HG03025 (cell line): ENCODE data around the gene PRDM13.
A peak's percentile ranks its signal among the peaks of the same experiment; 100 is the strongest.
"Not testable (repeated sequence)": the region's sequence is repeated elsewhere in the genome, so short reads cannot be mapped to it uniquely, and the experiment has no call there.

Experiments
- ATAC-seq: cut with Tn5 transposase; IDR thresholded peaks from one replicate; pipeline ENCODE4 v1.9.1; 2021; ENCODE audit warnings: mild to moderate bottlenecking, moderate library complexity; ENCODE audit not compliant: unreplicated experiment, low FRiP score

PRDM13 gene

GRCh38 chr6:99606656-99607415 is at the start of gene PRDM13:
TSS of gene PRDM13 (plus strand) at chr6:99606833. CDS start at chr6:99607035, 202 bp downstream.
- no peak for ATAC-seq

GRCh38 chr6:99559057-99559456 is 47.6 kb upstream of the PRDM13 start:
- ATAC-seq = no peak

GRCh38 chr6:99560668-99561067 is 46.0 kb upstream of the PRDM13 start:
- no peak for ATAC-seq

DNA sequence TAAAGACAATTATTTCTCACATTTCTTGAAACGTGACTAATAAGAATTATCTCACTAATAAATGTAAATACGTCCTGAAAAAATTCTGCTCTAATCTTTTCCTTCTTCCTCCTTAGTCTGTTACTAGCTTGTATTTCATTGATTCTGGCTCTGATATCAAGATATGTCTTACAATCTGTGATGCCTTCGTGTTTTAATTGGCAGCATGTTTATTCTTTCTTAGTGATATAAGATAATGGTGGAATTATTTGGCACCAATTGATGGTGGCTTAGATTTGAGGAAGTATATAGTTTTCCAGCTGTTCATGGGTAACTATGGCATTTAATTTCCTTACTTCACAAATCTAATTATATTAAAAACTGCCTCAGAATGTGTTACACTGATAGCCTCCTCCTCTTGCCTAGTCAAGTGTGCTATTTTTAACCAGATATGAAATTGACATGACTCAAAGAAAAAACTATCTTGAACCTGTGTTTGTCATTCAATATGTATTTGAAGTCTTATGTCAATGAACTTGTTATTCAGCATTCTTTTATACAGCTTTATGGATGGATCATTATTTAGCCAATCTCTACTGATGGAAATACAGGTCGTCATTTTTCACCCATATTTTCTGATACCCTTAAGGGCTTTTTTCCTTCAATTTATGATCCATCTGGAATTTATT is 43.4 kb upstream of the PRDM13 start:
- ATAC-seq = no peak

DNA sequence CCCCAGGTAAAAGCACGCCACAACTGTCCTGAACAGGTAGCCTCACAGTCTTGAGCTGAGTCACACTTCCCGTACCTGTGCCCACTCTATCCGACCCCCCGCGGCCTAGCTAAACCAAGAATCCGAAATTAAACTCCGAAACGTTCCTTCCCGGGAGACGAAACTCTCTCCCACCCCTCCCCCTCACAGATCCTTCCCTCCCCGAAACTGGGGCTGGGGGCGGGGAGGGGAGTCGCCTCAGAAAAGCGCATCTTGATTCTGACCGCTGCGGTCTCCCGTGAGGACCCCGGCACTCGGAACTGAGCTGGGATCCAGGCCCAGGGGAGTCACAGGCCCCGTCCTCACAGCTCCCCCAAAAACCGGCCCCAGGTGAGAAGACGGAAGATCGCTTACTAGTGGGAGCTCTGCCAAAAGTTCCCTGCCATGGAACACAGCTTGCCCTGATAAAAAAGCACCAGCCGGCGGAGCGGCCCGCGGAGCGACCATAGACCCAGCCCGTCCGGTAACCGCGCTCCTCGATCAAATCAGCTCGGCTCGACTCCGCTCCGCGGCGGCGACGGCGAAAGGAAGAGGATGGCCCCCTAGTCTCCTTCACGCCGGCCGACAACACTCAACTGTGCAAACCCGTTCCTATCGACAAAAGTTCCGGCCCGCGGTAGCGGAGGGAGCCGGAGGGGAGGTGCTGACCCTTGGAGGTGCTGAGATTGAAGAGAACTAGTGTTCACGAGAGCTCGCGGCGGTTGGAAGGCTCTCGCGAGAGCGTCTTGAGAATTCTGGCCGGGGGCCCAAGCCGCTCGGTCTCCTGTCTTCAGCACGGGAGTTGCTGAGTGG is 38.3 kb upstream of the PRDM13 start, which contains the start of gene CCNC:
TSS of gene CCNC (minus strand) at position 558 of the 831 bp plus-strand sequence. CDS start at position 425, 133 bp downstream.
- peak; percentile 97 for ATAC-seq

DNA sequence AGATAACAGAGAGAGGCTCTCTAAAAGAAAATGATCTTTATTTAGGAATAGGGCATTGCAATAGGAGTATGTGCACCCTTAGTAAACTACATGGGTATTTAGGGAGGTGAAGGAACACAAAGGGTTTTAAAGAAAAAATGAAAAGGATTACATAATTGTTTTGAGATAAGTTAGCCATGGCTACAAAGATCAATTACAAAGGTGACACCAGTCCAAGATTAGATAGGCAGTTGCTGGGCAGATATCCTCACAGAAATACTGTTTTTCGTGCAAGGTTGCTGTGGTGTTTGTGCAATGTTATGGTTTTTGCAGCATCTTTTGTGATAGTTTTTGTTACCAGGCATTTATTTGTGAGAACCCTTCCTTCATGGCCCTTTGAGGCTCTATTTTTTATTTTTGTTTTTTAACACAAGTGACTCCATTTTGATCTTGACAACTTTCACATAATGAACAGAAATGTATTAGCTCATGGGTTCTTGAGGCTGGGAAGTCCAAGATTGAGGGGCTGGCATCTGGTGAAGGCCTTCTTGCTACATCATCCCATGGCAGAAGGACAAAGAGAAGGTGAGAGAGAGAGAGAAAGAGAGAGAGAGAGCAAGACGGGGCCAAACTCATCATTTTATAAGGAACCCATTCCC is 32.5 kb upstream of the PRDM13 start:
- ATAC-seq = no peak

GRCh38 chr6:99575544-99576227 is 30.9 kb upstream of the PRDM13 start:
- ATAC-seq = no peak

DNA sequence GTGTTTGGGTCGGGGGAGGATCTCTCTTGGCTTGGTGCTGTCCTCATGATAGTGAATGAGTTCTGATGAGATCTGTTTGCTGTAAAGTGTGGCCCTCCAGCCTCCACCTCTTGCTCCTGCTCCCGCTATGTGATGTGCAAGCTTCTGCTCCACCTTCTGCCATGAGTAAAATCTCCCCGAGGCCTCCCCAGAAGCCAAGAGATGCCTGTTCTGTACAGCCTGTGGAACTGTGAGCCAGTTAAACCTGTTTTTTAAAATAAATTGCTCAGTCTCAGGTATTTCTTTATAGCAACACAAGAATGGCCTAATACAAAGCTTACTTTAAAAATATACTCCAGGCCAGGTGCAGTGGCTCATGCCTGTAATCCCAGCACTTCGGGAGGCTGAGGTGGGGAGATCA is 26.9 kb upstream of the PRDM13 start:
- no peak for ATAC-seq

DNA sequence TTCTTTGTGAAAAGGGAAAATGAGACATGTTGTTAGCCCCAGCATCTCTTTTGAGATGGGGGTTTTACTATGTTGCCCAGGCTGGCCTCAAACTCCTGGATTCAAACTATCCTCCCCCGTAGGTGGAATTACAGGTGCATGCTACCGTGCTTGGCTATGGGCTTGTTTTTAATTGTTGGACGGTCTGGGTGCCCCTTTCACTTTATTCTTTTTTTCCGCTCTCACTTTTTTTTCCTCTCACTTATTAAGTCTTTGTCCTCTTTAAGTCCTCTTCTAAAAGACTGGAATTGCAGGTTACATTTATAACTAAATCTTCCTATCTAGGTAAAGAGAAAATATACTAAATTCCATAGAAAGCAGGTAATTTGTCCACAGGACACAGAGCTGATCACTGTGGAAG is 18.8 kb upstream of the PRDM13 start:
- ATAC-seq = no peak

DNA sequence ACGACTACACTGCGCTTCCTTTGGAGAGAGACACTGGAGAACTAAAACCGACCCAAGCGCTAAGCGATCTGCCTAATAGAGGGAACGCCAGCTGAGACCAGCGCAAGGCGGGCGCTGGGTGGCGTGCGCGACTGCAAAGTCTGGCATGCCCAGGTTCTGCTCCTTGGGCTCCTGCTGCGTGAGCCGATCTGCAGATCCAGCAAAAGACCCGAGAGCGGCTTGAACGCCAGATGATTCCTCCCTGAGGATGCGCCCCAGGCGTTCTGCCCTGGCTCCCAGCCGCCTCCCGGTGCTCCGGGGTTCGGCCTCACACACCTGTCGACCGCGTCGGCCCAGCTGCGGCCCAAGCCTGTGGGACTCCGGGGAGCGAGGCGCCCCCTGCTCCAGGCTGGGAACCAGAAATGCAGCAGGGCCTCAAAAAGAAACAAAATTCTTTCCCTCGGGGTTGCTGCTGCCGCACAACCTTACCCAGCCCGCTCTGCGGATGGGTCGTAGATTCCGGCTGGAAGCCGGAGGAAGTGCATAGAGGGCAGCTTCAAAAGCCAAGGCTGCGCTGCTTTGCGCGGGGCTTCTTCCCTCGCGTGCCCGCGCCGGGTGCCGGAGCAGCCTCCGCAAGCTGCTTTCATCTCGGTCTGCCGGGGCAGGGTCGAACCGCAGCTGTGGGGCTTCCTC is 17.9 kb upstream of the PRDM13 start:
- ATAC-seq = peak; percentile 96

GRCh38 chr6:99589290-99589672 is 17.4 kb upstream of the PRDM13 start:
- peak; percentile 32 for ATAC-seq

- no peak for ATAC-seq
Measured at GRCh38 chr6:99589907-99590493, 16.6 kb upstream of the PRDM13 start.

- no peak for ATAC-seq
Measured at GRCh38 chr6:99590728-99591672, 15.6 kb upstream of the PRDM13 start.

- no peak for ATAC-seq
Measured at GRCh38 chr6:99591673-99592364, 14.8 kb upstream of the PRDM13 start.

- no peak for ATAC-seq
Measured at GRCh38 chr6:99592900-99593299, 13.7 kb upstream of the PRDM13 start.

GRCh38 chr6:99594696-99595095 is 11.9 kb upstream of the PRDM13 start:
- not testable (repeated sequence) for ATAC-seq
